ENCODE measurements around the gene ACOXL.
"Not testable (repeated sequence)": the region's sequence is repeated elsewhere in the genome, so short reads cannot be mapped to it uniquely, and the experiment has no call there.

ACOXL gene

DNA sequence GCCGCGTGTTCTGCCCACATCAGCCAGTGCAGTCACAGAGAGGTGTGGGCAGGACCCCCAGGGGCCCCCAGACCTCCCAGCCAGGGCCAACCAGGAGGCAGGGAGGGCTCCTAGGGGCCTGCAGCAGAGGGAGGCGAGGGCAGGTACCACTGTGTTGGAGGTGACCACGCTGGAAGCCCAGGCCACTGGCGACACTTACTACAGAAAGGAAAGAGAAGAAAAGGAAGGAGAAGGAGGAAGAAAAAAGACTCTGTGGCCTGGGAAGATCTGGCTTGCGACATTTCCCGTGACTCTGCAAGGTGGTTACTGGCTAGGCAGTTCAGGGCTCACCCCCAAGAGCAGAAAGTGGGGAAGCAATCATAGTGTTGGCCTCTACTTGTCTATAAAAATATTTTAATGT is 290.3 kb downstream of the ACOXL start:
- peak; percentile 48 for DNase-seq

DNA sequence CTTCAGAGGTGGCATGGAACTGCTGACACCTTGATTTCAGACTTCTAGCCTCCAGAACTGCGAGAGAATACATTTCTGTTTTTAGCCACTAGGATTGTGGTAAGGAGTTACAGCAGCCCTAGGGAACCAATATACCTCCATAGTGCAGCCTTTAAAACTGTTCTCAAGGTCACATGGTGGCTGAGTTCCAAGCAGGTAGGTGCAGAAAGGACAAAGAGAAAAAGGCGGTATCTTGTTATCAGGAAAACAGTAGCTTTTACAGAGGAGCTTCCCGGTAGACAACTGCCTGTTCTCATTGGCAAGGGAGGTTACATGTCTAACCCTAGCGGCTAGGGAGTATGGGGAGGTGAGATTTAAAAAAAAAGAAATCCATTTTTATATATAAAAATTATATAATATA is 292.1 kb downstream of the ACOXL start:
- no peak for DNase-seq

DNA sequence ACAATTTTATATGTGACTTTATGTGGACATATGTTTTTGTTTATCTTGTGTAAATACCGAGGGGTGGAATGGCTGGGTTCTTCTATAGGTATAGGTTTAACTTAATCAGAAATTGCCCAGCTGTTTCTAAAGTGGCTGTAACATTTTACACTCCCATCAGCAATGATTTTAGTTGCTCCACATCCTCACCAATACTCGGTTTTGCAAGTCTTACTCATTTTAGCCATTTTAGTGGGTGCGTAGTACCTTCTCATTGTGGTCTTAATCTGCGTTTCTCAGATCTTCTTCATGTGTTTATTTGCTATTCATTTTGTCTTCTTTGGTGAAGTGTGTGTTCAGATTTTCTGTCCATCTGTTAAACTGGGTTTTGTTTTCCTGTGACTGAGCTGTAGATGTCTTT is 292.9 kb downstream of the ACOXL start:
- no peak for DNase-seq

DNA sequence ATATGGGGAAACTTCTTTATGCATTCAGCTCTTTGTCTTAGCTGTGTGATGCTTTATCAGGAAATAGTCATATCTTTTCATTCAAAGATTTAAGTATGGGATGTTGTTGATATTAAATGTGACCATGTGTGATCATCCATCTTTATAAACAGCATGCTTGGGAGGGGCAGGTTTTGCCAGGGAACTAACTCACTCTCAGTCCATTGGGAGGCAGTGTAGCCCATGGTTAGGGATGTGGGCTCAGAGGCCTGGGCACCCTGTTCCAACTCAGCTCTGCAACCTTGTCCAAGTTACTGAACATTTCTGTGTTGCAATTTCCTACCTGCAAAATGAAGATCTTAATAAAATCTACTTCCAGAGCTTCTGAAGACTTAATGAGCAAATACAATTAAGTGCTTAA is 296.3 kb downstream of the ACOXL start:
- peak; percentile 25 for DNase-seq

DNA sequence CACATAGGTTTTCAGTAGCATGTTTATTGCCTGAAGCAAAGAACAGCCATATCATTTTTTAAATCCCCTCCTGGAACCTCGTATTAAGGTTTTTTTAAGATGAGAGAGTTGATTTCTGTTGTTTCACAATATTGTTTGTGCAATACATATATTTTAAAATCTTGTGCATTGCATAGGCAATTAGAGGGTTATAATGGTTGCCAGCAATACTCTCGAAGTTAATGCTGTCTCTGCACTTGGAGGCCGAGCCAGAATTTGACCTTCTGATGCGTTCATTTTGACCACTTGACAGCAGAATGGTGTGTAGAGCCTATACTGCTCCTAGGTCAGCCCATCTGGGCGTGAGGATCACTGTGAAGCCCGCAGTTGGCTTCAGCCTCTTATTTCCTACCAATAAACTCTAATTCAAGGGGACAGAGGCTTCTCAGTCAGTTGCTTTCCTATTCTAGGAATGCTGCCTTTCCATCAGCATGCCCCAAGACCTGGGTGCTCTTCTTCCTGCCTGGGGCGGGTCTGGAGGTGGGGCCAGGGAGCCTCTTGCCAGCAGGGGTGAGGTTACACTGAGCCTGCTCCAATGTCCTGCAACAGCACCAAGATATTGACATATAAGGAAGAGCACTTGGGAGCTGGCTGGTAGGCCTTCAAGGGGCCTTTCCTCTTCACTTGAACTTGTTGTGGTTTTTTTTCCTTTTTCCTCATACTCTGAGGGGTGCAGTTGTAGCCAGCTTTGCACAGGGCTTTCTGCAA is 297.0 kb downstream of the ACOXL start:
- peak; percentile 9 for DNase-seq

DNA sequence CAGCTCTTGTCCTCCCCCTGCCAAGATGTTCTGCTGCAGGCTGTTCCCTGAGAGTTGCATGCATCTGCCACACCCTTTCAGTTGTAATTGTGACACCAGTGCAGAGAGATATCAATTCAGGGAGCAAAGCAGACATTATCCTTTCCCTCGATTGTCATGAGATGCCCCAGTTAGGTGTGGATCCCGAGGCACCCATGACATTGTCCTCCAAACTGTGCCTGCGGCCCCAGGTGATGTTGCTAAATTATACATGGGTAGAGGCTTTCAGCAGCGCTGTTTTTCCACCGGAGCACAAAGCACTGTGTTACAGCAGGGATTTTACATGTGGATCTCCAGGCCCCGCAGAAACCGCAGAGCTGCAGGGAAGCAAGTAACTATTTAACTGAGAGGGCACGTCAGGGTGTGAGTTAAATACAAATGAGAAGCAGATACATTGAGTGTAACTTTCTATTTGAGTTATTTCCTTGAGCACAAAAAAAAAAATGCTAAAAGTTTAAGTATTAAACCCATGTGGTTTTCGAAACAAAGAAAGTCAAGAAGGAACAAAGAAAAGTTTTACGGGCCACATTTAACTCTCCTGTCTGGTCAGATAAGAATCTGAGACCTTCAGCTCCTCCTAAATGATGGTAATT is 298.0 kb downstream of the ACOXL start:
- DNase-seq = no peak

DNA sequence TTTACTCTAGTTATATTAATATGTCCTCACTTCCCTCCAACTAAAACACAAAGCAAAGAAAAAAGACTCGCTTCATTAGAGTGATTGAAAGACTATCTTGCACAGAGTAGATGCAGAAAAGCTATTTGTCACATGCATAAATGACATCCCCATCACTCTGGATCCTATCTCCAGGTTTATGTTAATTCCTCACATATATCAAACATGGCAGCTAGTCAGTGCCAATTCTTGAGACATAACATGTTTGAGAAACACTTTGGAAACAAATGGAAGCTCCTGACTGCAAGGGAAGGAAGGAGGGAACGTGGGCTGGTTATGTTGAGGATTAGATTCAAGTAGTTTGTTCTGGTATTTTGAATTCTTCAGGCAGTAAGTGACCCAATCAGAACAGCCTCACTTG is 298.6 kb downstream of the ACOXL start:
- no peak for DNase-seq

DNA sequence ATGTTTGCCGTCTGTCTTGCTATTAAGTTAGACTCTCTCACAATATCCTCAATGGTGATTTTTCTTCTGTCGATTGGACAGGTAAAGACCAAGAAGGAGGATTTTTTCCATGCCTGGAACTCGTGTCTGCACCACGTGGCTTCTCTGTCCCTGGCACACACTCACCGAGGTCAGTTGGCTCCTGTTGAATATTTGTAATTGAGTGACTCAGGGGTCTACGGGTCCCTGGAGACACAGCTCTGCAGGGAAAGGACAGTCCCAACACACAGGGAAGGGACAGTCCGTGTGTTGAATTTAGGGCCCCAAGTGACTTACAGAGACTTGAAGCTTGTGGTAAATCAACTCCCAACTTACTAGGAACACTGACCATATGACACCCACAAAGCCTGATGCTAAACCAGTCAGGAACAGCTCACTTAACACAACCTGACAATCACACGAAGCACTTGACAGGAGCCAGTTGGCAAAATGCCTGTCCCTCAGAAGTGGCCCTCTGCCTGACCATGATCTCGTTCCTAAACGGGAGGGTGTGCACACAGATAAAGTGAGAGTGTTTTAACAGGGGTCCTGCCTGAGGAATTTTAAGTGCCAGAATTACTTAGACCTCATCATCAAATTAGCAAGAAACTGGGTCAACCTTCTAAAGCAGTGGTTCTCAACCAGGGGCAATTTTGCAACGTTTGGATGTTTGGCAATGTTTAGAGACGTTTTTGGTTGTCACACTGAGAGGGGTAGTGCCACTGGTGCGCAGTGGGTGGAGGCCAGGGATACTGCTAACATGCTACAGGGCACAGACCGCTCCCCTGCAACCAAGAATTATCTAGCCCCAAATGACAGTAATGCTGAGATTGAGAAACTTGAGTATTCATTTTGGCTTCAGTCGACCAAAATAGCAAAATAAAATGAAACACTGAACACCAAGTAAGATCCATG is 299.4 kb downstream of the ACOXL start:
- no peak for DNase-seq

DNA sequence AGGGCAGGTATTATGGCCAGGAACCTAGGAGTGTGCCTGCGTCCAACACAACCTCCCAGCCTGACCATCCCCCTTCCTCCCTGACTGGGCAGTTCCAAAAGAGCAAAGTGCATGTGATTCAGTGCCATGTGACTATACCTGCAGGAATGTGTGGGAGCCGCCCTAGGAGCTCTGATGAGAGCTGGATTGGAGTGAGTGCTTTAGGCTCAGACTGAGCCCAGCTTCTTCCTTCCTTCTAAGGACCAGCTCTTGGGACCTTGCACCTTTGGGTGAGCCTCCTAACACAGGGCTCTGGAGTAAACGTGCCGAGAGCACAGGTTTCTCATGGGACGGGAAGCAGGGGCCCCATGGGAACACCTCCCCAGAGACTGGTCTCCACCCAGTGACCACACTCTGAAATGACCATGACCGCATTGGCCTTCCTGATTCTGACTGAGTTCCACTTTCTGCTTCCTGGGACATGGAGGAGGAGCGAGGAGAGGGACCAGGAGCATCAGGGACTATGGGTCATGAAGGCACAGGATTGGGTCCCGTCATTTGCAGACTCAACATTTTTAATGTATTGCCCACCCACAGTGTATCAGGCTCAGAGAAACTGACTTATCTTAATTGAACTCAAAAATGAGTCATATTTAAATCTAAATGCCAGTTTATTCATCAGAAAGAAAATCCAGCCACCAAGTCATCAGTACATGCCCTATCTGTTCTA is 300.5 kb downstream of the ACOXL start:
- no peak for DNase-seq

DNA sequence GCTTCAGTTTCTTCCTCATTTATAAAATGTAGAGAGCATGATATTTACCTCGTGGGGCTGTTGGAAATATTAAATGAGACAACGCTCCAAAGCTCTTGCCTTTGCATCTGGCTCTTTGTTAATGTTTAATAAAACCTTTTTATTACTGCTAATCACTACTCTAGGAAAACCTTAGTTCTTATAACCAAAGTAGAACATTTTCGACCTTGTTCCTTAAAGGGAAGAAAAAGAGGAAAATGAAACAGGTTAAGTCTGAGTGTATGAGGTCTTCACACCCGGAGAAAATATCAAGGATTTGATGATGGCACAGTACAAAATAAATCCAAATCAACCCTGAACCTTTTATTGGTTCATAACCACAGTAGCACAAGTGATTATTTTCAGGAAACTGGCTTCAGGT is 301.8 kb downstream of the ACOXL start:
- DNase-seq = no peak

DNA sequence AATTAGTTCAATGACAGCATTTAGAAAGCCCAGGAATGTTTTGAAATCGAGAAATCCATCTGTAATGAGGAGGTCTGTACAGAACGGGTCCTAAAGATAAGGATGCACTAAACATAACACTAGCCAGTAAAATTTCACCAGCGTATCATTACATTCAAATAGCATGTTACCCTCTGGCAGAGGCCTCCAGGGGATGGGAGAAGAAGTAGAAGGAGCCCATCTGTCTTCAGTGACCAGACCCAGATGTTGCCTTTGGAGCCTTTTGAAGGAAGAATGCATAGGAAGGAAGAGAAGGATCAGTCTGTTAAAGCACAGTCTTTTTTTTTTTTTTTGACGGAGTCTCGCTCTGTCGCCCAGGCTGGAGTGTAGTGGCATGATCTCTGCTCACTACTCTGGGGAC is 302.2 kb downstream of the ACOXL start:
- DNase-seq = no peak

DNA sequence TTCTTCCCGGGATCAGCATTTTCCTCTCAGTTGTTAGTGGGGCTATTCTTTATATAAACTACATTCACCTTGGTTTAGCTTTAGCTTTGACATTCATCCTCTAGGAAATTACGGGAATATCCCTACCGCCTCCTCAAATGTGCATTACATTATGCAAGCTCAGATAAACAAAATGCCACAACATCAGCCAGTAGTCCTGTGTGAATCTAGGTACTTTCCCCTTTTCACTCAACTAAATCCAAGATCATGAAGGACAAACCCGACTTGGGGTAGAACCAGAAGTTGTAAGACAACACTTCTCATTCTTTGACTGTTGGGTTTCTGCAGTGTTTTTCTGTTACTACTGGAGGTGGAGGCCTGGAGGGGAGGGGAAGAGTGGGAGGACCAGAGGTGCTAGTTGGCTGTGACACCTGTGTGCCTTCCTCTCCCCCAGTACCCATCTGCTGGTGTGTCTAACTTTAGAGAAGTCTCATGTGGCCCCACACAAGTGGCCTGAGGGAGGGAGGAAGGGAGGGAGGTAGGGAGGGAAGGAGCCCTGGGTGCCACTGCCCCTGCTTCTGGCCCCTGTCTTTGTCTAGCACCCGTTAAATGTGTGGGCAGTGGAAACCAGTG is 303.6 kb downstream of the ACOXL start:
- no peak for DNase-seq

DNA sequence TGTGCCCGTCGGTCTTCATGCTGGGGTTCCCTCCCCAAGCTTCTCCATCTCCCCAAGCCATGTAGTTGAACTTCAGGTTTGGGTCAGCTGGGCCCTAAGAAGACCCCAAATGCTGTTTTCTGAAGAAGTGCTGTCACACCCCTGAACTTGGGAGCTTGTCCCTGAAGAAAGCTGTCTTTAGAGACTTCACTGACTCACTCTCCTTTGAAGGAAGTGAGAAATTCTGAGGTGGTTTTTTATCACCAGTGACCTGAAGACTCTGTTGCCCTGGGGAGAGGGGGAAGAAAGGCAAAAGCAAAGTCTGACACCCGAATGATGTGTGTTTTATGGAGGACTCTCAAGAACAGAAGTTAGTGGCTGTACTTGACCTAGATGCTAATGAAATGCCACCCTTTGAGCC is 304.8 kb downstream of the ACOXL start:
- no peak for DNase-seq

DNA sequence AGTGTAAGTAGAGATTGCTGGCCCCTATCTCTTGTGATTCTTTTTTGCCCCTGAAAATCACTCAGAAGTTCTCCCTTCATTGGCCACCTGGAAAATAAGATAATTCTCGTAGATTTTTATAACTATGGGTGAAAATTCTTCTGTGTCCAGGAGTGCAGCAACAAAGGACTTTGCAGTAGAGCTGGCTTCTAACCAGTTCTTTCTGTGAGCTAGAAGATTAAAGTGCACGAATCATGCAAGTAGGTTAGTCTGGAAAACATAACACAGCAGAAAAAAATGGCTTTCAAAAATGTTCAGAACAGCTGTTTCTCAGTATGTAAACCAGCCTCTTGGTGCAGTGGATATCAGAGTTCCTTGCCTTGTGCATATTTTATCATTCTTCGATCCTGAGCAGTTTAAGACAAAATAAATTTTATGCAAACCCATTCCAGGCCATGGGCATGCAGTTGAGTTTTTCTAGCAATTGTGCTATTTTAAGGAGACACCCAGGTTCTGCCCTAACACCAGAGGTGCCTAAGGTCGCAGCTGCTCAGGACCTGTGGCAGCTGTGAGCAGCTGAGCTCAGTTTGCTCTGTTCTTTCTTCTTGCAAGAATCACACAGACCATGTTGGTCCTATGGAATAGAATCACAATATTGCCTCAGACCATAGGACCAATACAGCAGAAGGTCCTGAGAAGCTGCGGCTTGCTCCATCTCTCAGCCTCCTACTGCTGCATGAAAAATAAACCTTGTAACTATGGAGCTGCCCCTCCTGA is 307.4 kb downstream of the ACOXL start:
- DNase-seq = no peak

DNA sequence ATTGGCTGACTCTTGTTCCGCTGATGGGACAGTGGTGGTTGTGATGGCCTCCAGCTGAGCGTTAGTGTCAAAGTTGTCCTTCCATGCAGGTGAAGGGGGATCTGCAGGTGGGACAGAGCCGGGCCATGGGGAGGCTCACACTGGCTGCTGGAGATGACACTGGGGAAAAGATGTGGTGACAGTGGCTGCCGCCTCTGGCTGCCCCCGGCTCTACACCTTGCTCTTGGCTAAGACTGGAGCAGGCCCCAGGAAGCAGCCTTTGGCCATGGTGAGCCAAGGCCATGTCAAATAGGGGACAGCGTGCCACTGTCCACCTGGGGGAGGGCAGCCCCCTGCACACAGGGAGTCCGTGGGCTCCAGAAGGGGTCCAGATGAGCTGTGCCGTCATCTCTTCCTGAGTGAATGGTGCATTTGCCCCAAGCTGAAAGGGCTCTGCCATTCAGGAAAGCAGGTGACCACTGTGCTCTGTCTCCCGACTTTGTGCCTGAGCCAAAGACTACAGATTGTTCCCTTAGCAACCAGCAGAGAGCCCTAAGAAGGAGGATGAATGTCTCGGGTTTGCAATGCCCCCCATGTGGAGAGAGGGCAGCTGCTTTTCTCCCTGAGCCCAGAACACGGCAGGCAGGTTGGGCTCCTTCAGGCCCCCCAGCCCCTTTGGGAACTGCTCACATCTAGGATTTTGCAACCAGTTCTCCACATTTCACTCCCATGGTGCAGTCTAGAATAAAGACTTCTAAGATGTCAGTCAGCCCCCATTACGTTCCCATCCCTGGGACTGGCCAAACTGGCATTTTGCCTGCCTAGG is 309.2 kb downstream of the ACOXL start:
- no peak for DNase-seq

DNA sequence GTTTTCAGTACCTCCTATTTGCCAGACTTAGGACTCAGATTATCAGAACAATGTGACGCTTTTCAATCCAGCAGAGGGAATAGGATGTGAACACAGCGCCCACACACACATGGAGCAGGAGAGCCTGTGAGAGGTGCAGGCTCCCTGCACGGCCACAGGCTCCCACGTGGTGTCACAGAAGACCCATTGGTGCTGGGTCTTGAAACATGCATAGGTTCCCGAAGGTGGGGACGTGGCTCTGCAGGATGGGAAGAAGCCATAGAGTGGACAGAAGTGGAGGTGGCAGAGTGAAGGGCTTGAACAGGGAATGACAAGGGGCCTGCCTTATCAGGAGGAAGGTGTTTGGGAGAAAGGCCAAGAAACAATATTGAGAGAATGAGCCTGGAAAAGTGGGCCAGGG is 309.9 kb downstream of the ACOXL start:
- DNase-seq = no peak

DNA sequence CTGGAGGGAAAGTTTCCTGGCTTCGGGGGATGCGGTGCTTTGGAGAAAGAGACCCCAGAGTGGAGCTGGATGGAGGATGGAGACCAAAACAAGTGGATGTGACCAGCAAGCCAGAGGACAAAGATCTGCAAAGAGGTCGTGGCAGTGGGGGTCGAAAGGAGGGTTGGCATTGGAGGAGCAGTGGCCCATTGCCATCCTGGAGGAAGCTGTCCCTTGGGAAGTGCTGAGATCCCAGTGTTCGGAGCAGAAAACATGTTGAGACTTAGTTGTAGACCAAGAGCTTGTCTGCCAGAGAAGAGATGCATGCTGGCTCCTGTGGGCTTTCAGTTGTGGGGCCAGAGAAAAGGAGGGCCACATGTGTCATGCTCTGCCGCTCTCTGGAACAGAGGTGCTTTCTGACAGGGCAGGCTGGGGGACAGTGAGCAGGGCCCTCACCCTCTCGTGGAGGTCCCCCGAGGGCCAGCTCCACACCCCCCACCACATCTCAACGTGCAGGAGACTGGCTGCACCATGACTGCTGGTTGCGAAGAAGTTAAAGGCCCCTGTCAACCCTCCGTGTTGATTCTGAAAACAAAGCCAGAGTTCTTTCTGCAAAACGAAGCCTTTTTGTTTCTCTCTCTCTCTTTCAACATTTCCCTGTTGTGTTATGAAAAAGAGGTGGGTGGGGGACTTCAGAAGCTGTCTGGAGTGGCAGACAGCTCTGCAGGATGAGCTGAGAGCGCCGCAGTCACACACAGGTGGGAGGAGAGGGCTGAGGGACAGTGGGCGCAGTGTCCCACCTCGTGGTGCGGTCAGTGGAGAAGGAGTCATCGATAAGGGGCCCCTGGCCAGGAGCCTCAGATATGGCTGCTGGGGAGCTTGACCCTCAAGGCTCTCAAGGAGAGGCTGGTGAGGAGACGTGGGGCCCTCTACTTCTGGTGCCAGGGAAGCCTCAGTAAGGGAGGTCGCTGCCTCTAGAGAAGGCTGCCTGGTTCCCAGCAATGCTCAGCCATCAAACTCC is 310.7 kb downstream of the ACOXL start:
- DNase-seq = no peak

DNA sequence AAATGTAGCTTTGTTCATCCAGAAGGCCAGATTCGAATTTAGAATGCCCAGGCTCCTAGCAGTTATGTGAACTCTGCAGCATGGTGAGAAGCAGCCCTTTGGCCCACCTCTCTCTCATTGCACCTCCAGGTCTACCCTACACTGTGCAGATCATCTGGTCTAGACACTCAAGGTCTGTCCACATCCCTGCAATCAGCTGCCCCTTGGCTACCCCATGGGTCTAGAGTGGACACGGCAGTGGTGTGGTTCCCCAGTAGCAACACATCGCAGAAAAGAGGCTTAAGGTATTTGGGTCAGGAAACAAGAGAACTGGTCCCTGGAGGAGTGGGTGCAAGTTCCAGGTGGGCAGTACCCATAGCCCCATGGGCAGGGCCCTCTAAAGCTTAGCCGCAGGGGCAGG is 311.7 kb downstream of the ACOXL start:
- DNase-seq = no peak

DNA sequence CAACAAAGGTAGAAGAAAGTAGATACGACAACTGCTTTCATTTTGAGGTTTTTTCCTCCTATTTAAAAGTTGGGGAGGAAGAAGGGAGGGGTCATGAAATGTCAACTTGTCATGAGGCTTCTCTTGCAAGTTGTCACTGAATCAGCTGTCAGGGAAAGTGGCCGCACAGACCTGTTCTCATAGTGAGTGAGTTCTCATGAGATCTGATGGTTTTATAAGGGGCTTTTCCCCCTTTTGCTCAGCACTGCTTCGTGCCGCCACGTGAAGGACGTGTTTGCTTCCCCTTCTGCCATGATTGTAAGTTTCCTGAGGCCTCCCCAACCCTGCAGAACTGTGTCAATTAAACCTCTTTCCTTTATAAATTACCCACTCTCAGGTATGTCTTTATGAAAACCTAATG is 312.9 kb downstream of the ACOXL start:
- not testable (repeated sequence) for DNase-seq

Measured in hematopoietic multipotent progenitor cell treated with erythropoietin and hydrocortisone succinate and interleukin-3 and kit ligand, for 6 days (in vitro differentiated cells).